B cell (primary cell): ENCODE data around the gene WDR70. TPM values are rescaled to one million over a fixed set of nuclear protein-coding genes. Genes with fewer than 3 reads are reported as not detected.

ENCODE experiments used
- ATAC-seq: fragments of 200-7000 bp; cut with Tn5 transposase; one replicate; pipeline ENCODE4 v1.10.0; 2021; ENCODE audit warnings: low read depth, mild to moderate bottlenecking, moderate number of reproducible peaks, moderate library complexity
- CTCF ChIA-PET: fragments of 350-600 bp; sonication (Branson Sonifier 250); formaldehyde crosslinking; loops from one replicate; lab custom pipeline; 2021; ENCODE audit warnings: antibody characterized with exemption, inconsistent platforms; lab: Charles Lee
- POLR2A ChIA-PET: fragments of 350-600 bp; sonication (Branson Sonifier 250); formaldehyde crosslinking; loops from one replicate; lab custom pipeline; 2021; ENCODE audit warnings: antibody characterized with exemption; lab: Charles Lee
- DNase-seq: peaks from one replicate; pipeline ENCODE4 v3.0.0; 2013
- H2AFZ ChIP-seq: 2 replicates; pipeline ENCODE4 v1.6.1; 2012; ENCODE audit warnings: mild to moderate bottlenecking, low read depth, low read length; ENCODE audit not compliant: insufficient read depth, poor library complexity, severe bottlenecking
- H3K27ac ChIP-seq, 2 donors: 1 replicate in 1 of 2; 2 replicates in 1 of 2; pipeline ENCODE4 v1.5.1; 2012 to 2013; ENCODE audit warnings: low read length in 2 of 2, mild to moderate bottlenecking in 2 of 2, moderate library complexity in 1 of 2
- H3K27me3 ChIP-seq, 4 experiments: fragments of 200-600 bp in 1 of 4; sonication (generic) in 1 of 4; replicated peaks in 1 of 4; 1 replicate in 2 of 4; 2 replicates in 2 of 4; pipeline versions ENCODE4 v1.6.1 to v1.7.0; 2013 to 2016; ENCODE audit warnings: low read length in 3 of 4, mild to moderate bottlenecking in 2 of 4, mixed read lengths in 1 of 4, moderate library complexity in 1 of 4; ENCODE audit not compliant: insufficient read depth in 4 of 4, control insufficient read depth in 3 of 4; ENCODE audit errors: control extremely low read depth in 1 of 4
- H3K36me3 ChIP-seq, 2 experiments: replicated peaks in 1 of 2; 1 replicate in 1 of 2; 2 replicates in 1 of 2; pipeline versions ENCODE4 v1.6.1 to v1.7.1; 2013; ENCODE audit warnings: low read length in 1 of 2; ENCODE audit not compliant: insufficient read depth in 2 of 2, control insufficient read depth in 1 of 2; ENCODE audit errors: control extremely low read depth in 1 of 2, extremely low read depth in 1 of 2
- H3K4me1 ChIP-seq, 2 donors: fragments of 200-600 bp in 1 of 2; sonication (generic) in 1 of 2; 1 replicate in 1 of 2; 2 replicates in 1 of 2; pipeline versions ENCODE4 v1.5.1 to v1.6.1; 2013 to 2017; ENCODE audit warnings: low read length in 2 of 2; ENCODE audit not compliant: control insufficient read depth in 2 of 2, insufficient read depth in 2 of 2
- H3K4me2 ChIP-seq: replicated peaks from 2 replicates; pipeline ENCODE3; 2012; ENCODE audit warnings: mild to moderate bottlenecking, low read depth, low read length; ENCODE audit not compliant: poor library complexity, severe bottlenecking
- H3K4me3 ChIP-seq, 5 experiments: fragments of 200-600 bp in 1 of 5; sonication (generic) in 1 of 5; 1 replicate in 3 of 5; 2 replicates in 2 of 5; pipeline versions ENCODE4 v1.5.1 to v1.7.0; 2011 to 2016; ENCODE audit warnings: low read length in 4 of 5, mild to moderate bottlenecking in 4 of 5, low read depth in 2 of 5, control low read depth in 1 of 5, moderate library complexity in 1 of 5; ENCODE audit not compliant: insufficient read depth in 1 of 5; ENCODE audit errors: control extremely low read depth in 1 of 5, extremely low read depth in 1 of 5
- H3K79me2 ChIP-seq: fragments of 200-600 bp; sonication (generic); one replicate; pipeline ENCODE4 v1.6.0; 2016; ENCODE audit warnings: low read length; ENCODE audit not compliant: control insufficient read depth, insufficient read depth
- H3K9ac ChIP-seq: fragments of 200-600 bp; sonication (generic); 2 replicates; pipeline ENCODE4 v1.6.1; 2017; ENCODE audit warnings: mild to moderate bottlenecking, low read length, moderate library complexity
- H3K9me3 ChIP-seq, 3 donors: one replicate each; pipeline versions ENCODE4 v1.6.1 to v1.7.1; 2013; ENCODE audit warnings: low read length in 2 of 3; ENCODE audit not compliant: control insufficient read depth in 2 of 3, insufficient read depth in 1 of 3; ENCODE audit errors: control extremely low read depth in 1 of 3
- H4K20me1 ChIP-seq: 2 replicates; pipeline ENCODE4 v1.6.0; 2012; ENCODE audit warnings: mild to moderate bottlenecking, low read length; ENCODE audit not compliant: insufficient read depth, control insufficient read depth, poor library complexity, severe bottlenecking
- H3K27ac Mint-ChIP-seq: one replicate; pipeline ENCODE4 v1.8.0; 2021; ENCODE audit warnings: mixed read lengths
- H3K27me3 Mint-ChIP-seq: one replicate; pipeline ENCODE4 v1.8.0; 2021; ENCODE audit warnings: mixed read lengths
- H3K4me1 Mint-ChIP-seq: one replicate; pipeline ENCODE4 v1.8.0; 2021; ENCODE audit warnings: mixed read lengths
- H3K4me3 Mint-ChIP-seq: one replicate; pipeline ENCODE4 v1.8.0; 2021; ENCODE audit warnings: mixed read lengths
- H3K9me3 Mint-ChIP-seq: one replicate; pipeline ENCODE4 v1.8.0; 2022; ENCODE audit warnings: mixed read lengths; ENCODE audit not compliant: insufficient read depth
- CTCF ChIP-seq: fragments of 200-600 bp; IDR thresholded peaks from one replicate; pipeline ENCODE4 v1.8.0; 2022; ENCODE audit warnings: antibody characterized with exemption, mild to moderate bottlenecking
- EZH2 ChIP-seq: IDR thresholded peaks from 2 replicates; pipeline ENCODE4 v1.6.1; 2012; ENCODE audit warnings: borderline replicate concordance, low read depth, mild to moderate bottlenecking, moderate library complexity, low read length; ENCODE audit not compliant: insufficient read depth, poor library complexity, severe bottlenecking
- WGBS: methylation state at CpG from one replicate; pipeline ENCODE4 v1.1.5; 2013; ENCODE audit warnings: missing lambda C conversion rate; ENCODE audit not compliant: insufficient coverage; 5-methylcytosine and 5-hydroxymethylcytosine counted together
- intact Hi-C: fragments of 100-400 bp; cut with micrococcal nuclease; formaldehyde crosslinking; loops from one replicate; pipeline ENCODE4 v1.10.0; 2022
- polyA plus RNA-seq: library from polyadenylated mRNA; depleted of rRNA; stranded (reverse); fragments of >200 nt; gene quantifications from 2 replicates; pipeline ENCODE4 v1.2.3, GENCODE V29; 2012
- total RNA-seq, 2 donors: library from RNA; stranded (reverse); fragments of 120-200 nt in 1 of 2; gene quantifications; 1 replicate in 1 of 2; 2 replicates in 1 of 2; pipeline versions ENCODE4 v1.2.3 to v1.2.4, GENCODE V29; 2013 to 2022

Gene WDR70
- total and polyA plus RNA-seq, 2 donors (not counting 1 experiment from before 2014, with no cell fraction given): 12.8 to 46.8 TPM

DNA sequence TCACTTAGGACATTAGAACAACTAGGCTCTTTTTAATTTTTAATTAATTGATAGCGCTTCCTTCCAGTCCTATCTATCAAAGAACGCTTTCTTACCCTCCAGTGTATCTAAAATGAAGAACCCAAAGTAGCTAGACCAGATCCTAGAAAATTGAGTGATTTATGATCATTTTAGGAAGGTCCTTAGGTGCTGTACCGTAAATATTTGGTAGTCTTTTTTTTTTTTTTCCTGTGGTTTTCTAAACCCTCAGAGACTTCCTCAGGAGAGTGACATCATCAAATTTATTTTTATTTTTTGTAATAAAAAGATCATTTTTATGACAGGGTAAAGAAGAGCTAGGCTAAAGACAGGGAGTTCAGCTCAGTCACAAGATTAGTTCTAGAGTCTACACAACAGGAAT lies 197.4 kb downstream of the WDR70 start:
- Histone ChIP-seq H3K9me3 (no peaks in the 10 kb centered on the region), H3K36me3 (no peaks in the 10 kb centered on the region), H3K79me2 (no peaks in the 10 kb centered on the region), H3K9ac (no peak overlapping the region), H3K27ac (no peak overlapping the region), H3K4me2 (no peak overlapping the region), H3K4me1 (no peaks in the 10 kb centered on the region), H3K27me3 (no peaks in the 10 kb centered on the region), H3K4me3 (no peak overlapping the region), H4K20me1 (no peaks in the 10 kb centered on the region), H2AFZ (no peak overlapping the region)
- no peaks in the 10 kb centered on the region for H3K27me3 Mint-ChIP-seq
- intact Hi-C loops: no loop called here
- WGBS: no CpG with 5 or more reads among the region's 3 CpGs
- no peak overlapping the region for H3K27ac Mint-ChIP-seq
- peaks cover 3% of the 10 kb centered on the region for H3K4me1 Mint-ChIP-seq
- H3K4me3 Mint-ChIP-seq: no peak overlapping the region
- no peaks in the 10 kb centered on the region for H3K9me3 Mint-ChIP-seq
- DNase-seq (no peak), ATAC-seq (no peak)
- POLR2A ChIA-PET: no interaction called here
- TF ChIP-seq EZH2: no peak
- TF ChIP-seq CTCF: no peak
- CTCF ChIA-PET: no interaction called here

GRCh38 chr5:37578176-37578575 lies 199.1 kb downstream of the WDR70 start:
- Histone ChIP-seq H3K27me3 (no peaks in the 10 kb centered on the region), H3K36me3 (no peaks in the 10 kb centered on the region), H3K4me3 (no peak overlapping the region), H3K79me2 (no peaks in the 10 kb centered on the region), H3K9ac (no peak overlapping the region), H3K4me1 (no peaks in the 10 kb centered on the region), H4K20me1 (no peaks in the 10 kb centered on the region), H3K9me3 (no peaks in the 10 kb centered on the region), H2AFZ (no peak overlapping the region), H3K27ac (no peak overlapping the region), H3K4me2 (no peak overlapping the region)
- TF ChIP-seq CTCF: no peak
- no peak for TF ChIP-seq EZH2
- Mint-ChIP-seq H3K9me3 (no peaks in the 10 kb centered on the region), H3K4me1 (peaks cover 3% of the 10 kb centered on the region), H3K4me3 (no peak overlapping the region), H3K27ac (no peak overlapping the region), H3K27me3 (no peaks in the 10 kb centered on the region)
- ChIA-PET POLR2A (no interaction called here), CTCF (no interaction called here)
- 100% methylated on average over 1 of the region's 3 CpGs for WGBS
- intact Hi-C loops: no loop called here
- DNase-seq (no peak), ATAC-seq (no peak)
